ENCODE measurements around the gene ARL4D. TPM values are rescaled to one million over a fixed set of nuclear protein-coding genes. Genes with fewer than 3 reads are reported as not detected.

Gene ARL4D
- total RNA-seq, 2 experiments from 2014 or later: 2.2 to 3.4 TPM

- POLR2A ChIA-PET: interaction anchor here (2.0 to 4.8 kb wide), 3 partner anchors 7 to 19 kb away, joined by 10 to 35 read pairs (median 18); no protein-coding TSS in a partner anchor
These were observed 18.5 kb upstream of the ARL4D start for GRCh38 chr17:43380307-43380706.

GRCh38 chr17:43381204-43381603, 17.6 kb upstream of the ARL4D start:
- CTCF ChIA-PET: interaction anchor here (1.6 kb wide), 1 partner anchor 13 kb away, joined by 8 read pairs; no protein-coding TSS in a partner anchor
- intact Hi-C loops (cut with micrococcal nuclease): no loop called here
- Mint-ChIP-seq H3K4me1 (ENCODE audit: low read depth) (no peaks in the 10 kb centered on the region), H3K4me3 (no peak overlapping the region), H3K9me3 (peaks cover 4% of the 10 kb centered on the region), H3K27me3 (no peaks in the 10 kb centered on the region), H3K27ac (no peak overlapping the region), H3K36me3 (ENCODE audit: low read depth) (peaks cover 6% of the 10 kb centered on the region)
- no peak for ATAC-seq
- DNase-seq: no peak
- POLR2A ChIA-PET: interaction anchor here (3.1 to 4.8 kb wide), 2 partner anchors 13 to 20 kb away, joined by 18 to 35 read pairs; no protein-coding TSS in a partner anchor
- TF ChIP-seq CTCF (IDR thresholded peaks at IDR 0.05): no peak

More at GRCh38 chr17:43380307-43380706, 18.5 kb upstream of the ARL4D start:
- intact Hi-C loops (cut with micrococcal nuclease): no loop called here
- ATAC-seq (no peak), DNase-seq (no peak)
- CTCF ChIA-PET: interaction anchor here (1.6 to 2.9 kb wide), 2 partner anchors 14 to 104 kb away, joined by 8 to 11 read pairs; partner anchors contain the start of gene DHX8
- Mint-ChIP-seq H3K27ac (no peak overlapping the region), H3K36me3 (ENCODE audit: low read depth) (peaks cover 6% of the 10 kb centered on the region), H3K4me3 (no peak overlapping the region), H3K4me1 (ENCODE audit: low read depth) (no peaks in the 10 kb centered on the region), H3K9me3 (peaks cover 4% of the 10 kb centered on the region), H3K27me3 (no peaks in the 10 kb centered on the region)
- TF ChIP-seq CTCF (IDR thresholded peaks at IDR 0.05): no peak

GRCh38 chr17:43381621-43382020, 17.2 kb upstream of the ARL4D start:
- ATAC-seq (no peak), DNase-seq (no peak)
- Mint-ChIP-seq H3K27ac (no peak overlapping the region), H3K36me3 (ENCODE audit: low read depth) (peaks cover 6% of the 10 kb centered on the region), H3K4me3 (no peak overlapping the region), H3K27me3 (no peaks in the 10 kb centered on the region), H3K9me3 (peaks cover 4% of the 10 kb centered on the region), H3K4me1 (ENCODE audit: low read depth) (no peaks in the 10 kb centered on the region)
- POLR2A ChIA-PET: interaction anchor here (4.8 kb wide), 1 partner anchor 13 kb away, joined by 35 read pairs; no protein-coding TSS in a partner anchor
- CTCF ChIA-PET: no interaction called here
- intact Hi-C loops (cut with micrococcal nuclease): no loop called here
- TF ChIP-seq CTCF (IDR thresholded peaks at IDR 0.05): no peak

- peaks cover 4% of the 10 kb centered on the region for H3K9me3 Mint-ChIP-seq
- H3K27me3 Mint-ChIP-seq: no peaks in the 10 kb centered on the region
- H3K4me3 Mint-ChIP-seq: no peak overlapping the region
- ATAC-seq (no peak), DNase-seq (no peak)
- ChIA-PET POLR2A (interaction anchor here (4.8 kb wide), 1 partner anchor 14 kb away, joined by 35 read pairs; no protein-coding TSS in a partner anchor), CTCF (no interaction called here)
- no peak overlapping the region for H3K27ac Mint-ChIP-seq
- peaks cover 8% of the 10 kb centered on the region for H3K36me3 Mint-ChIP-seq (ENCODE audit: low read depth)
- no peak for TF ChIP-seq CTCF (IDR thresholded peaks at IDR 0.05)
- peaks cover 4% of the 10 kb centered on the region for H3K4me1 Mint-ChIP-seq (ENCODE audit: low read depth)
- intact Hi-C loops (cut with micrococcal nuclease): no loop called here
These were observed 16.0 kb upstream of the ARL4D start for GRCh38 chr17:43382776-43383175.

- no peak for DNase-seq
- Mint-ChIP-seq H3K36me3 (ENCODE audit: low read depth) (peaks cover 8% of the 10 kb centered on the region), H3K9me3 (peaks cover 4% of the 10 kb centered on the region), H3K4me1 (ENCODE audit: low read depth) (peaks cover 4% of the 10 kb centered on the region), H3K27me3 (no peaks in the 10 kb centered on the region), H3K27ac (no peak overlapping the region), H3K4me3 (no peak overlapping the region)
- no peak for TF ChIP-seq CTCF (IDR thresholded peaks at IDR 0.05)
- intact Hi-C loops (cut with micrococcal nuclease): no loop called here
- POLR2A ChIA-PET: interaction anchor here (1.5 to 1.9 kb wide), 2 partner anchors 15 to 100 kb away, joined by 5 to 7 read pairs; partner anchors contain the start of gene DHX8
- CTCF ChIA-PET: interaction anchor here (1.4 to 2.5 kb wide), 2 partner anchors 11 to 101 kb away, joined by 3 to 10 read pairs; no protein-coding TSS in a partner anchor
- no peak for ATAC-seq
These were observed 15.4 kb upstream of the ARL4D start for GRCh38 chr17:43383372-43383771.

All from activated CD8-positive, alpha-beta T cell treated with anti-CD3 and anti-CD28 coated beads for 36 hours (primary cell).